EL (cell line): ENCODE data around the gene LDLRAD4.
"Not testable (repeated sequence)": the region's sequence is repeated elsewhere in the genome, so short reads cannot be mapped to it uniquely, and the experiment has no call there.

Experiments
- DNase-seq: peaks from one replicate; pipeline ENCODE4 v3.0.0-alpha.2; 2016

The LDLRAD4 gene

DNA sequence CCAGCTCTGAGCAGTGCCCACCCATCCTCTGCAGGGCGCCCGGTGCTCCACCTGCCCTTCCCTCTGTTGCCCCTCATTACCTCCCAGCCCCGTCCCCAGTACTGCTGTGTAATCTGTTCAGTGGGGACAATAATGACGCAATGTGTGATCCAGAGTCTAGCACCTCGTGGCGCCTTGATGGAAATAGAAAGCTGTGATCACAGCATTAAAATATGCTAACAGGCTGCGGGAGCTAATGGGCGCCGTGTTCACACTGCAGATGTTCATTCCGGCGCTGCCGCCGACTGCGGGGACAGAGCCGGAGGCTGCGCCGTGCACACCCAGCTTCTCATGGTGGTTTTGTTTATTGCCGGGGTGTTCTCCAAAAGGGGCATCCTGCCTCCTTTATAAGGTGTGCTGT is 235.2 kb downstream of the LDLRAD4 start:
- DNase-seq, result no peak

DNA sequence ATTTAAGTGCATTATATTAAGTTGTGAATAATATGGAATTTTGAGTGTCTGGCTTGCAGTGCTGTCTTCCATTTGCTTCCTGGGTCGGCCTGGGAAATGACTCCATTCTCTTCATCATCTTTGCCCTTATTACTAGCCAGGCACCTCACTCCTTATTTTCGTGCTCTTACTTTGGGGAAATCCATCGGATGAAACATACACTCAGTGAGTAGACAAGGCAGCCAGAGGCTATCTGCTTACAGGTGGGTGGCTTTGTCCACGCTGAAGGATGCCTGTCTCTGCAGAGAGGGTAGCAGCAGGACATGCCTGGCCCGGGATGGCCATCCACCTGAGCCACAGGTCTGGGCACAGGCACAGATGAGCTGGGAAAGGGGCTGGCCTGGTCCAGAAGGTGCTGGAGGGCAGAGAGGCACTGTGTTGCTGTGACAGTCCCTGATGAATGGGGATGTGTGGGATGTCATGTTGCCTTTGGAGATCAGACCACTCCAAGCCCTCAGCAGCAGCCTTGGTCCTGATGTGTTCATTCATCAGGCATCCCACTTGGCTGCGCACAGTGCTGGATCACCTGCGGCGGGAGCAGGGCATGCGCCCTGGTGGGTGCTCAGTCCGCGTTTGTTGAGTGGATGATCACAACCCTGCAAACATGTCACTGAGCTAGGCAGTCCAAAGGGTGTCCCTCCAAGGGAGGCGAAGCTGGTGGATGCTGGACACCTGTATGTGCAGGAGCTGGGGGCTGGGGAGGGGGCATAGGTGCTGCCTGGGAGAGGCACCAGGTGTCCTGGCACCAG is 236.0 kb downstream of the LDLRAD4 start:
- no peak for DNase-seq

DNA sequence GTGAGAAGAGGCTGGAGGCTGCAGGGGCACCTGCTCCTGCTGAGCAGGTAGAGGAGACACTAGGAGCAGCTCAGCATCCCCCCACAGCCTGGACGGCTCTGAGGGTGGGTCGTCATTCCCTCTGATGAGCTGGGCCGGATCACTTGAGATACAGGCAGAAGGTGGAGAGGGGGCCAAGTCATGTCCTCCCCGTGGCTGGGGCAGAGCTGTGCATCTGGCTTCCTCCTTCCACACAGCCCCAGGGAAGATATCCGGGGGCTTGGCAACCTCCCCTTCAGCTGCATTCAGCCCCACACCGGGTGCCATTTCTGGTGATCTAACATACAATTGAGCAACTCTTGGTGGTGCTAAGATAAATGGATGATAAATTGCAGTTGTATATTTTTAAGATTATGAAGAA is 236.9 kb downstream of the LDLRAD4 start:
- no peak for DNase-seq

DNA sequence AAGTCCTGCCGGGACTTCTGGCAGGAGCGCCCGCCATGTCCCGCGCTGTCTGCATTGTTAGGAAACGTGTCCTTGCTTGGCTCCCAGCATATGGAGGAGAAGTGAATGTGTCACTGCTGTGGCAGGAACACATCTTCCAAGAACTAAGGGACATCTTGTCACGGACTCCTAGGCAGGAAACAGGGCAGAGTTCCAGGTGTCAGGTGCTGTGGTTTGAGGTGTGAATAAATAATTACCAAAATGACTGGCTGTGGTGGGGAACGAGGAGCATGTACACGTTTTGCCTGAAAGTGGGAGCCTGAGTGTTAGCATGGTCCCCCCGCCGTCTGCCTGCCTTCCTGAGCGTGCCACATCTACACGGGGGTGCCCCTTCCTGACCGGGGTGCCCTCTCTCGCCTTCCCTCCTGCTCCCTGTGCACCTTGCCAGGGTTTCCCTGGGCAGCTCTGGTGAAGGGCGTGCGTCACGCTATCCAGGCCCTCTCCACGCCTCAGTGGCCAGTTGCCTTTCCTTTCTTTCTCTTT is 237.5 kb downstream of the LDLRAD4 start:
- DNase-seq, result no peak

DNA sequence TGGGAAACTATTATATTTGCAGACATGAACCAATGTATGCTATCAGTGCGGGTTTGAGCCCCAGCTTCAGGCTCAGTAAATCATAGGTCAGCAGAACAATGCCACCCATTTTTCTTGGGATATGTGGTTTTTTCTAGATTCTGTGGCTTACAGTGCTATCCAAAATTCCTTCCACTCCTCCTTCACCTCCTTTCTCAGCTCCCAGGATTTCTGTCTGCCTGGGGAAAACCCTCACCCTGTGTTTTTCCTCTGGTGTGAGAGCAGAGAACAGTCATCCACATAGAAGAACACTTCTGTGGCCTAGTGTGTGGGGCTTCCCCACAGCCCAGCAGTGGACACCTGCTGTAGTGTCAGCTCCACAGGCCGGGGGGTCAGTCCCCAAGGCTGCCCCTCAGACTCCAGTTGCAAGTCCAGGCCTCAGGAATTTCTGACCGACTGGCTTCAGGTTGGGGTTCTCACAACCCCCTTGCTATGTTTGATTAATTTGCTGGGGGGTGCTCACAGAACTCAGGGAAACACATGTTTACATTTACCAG is 238.2 kb downstream of the LDLRAD4 start:
- DNase-seq, result no peak

DNA sequence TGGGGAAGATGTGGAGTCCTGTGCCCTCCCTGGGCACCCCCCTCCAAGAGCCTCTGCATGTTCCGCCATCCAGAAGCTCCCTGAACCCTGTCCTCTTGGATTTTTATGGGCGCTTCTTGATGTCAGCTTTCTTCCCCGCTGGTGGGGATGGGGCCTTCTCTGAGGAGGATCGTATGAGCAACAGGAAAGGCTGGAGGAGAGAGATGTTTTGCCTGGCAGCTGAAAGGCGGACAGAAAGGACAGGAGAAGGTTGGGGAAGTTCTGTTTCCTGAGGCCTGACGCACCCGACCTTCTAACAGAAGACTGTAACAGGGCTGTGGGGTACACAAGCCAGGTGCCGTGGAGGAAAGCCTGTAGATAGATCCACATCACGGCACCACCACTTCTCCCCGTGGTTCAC is 238.8 kb downstream of the LDLRAD4 start:
- no peak for DNase-seq

DNA sequence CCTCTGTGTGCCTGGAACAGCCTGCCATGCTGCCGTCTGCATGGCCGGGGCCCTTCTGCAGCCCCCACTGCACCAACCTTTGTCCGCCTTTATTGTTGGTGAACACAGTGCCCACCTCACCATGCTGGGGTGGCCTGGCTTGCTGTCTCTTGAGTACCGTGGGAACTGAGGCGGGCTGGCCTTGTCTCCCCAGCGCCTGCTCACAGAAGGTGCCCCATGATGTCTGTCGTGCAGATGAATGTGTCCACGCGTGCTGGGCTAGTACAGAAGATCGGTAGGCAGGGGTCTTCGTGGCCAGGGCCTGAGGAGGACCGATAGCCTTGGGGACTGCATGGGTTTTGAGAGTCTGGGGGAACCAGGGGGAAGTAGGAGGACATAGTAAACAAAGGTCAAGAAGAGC is 242.4 kb downstream of the LDLRAD4 start:
- DNase-seq, result no peak

DNA sequence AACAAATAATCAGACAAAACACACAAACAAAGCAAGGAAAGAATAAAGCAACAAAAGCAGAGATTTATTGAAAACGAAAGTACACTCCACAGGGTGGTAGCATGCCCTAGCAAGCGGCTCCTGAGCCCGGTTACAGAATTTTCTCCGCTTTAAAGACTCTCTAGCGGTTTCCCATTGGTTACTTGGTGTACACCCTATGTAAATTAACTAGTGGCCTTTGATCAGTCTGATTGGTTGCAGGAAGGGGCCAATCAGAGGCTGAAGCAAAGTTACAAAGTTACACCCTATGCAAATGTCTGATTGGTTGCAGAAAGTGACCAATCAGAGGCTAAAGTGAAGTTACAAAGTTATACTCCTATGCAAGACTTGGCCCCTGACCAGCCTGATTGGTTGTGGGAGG is 242.9 kb downstream of the LDLRAD4 start:
- DNase-seq, result no peak

DNA sequence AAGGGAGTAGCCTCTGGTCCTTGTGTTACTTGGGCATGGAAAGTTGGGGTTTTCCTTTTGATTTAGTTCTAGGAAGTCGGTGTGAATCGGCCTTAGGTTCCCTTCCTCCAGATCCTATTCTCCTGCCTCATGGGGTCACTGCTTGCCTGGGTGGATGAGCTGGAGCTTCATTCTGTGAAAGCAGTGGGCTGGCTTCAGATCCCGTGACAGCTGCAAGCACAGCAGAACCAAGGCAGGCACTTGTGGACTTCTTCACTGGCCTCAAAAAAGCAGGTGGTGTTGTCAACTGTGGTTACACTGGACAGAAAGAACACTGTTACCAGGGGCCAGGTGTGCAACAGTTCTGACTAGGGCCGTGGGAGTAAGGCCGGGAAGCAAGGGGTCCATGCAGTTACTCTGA is 243.4 kb downstream of the LDLRAD4 start:
- no peak for DNase-seq

DNA sequence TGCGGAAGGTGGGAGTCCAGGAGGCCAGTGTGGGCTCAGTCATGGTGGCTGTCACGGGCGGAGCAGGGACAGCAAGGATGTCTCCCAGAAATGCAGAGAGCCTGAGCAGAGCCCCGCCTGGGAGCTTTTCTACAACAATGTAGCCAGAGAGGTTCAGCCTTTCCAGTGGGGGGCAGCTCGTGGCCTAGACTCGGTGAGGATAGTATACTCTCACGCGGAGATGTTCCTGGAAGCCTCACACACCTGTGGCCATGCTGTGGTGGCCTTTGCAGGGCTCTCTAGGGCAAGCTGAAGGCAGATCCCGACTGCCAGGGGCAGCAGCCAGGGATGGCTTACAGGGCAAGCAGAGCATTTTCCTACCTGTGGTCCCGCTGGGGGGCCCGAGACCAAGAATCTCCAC is 244.1 kb downstream of the LDLRAD4 start:
- DNase-seq, result no peak

DNA sequence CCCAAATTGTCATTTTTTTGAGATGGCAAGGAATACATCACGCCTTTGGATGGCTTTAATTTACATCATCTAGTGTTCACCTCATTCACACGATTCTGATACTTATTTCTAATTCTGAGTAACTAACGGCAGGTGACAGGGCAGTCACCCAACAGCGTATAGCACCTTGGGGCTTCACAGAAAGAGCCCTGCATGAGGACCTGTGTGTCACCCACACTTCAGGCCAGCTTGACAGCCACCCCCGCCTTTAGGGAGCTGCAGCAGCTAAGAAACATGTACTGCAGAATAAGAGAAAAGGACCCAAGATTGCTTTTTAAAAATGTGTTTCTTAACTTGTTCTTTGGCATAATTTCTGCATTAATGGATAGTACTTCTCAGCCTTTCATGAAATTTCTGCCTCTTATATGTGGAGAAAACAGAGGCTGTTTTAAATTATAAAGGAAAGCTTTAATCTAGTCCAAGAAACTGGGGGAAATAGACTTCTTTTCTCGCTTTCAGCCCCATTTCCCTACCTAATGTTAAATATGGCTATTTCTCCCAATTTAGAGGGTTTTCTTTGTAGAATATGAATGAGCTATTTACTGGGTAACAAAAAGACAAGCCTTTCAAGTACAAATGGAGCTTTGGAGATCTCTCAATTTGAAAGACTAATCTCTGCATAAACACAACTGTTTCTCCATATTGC is 245.1 kb downstream of the LDLRAD4 start:
- DNase-seq, result no peak

DNA sequence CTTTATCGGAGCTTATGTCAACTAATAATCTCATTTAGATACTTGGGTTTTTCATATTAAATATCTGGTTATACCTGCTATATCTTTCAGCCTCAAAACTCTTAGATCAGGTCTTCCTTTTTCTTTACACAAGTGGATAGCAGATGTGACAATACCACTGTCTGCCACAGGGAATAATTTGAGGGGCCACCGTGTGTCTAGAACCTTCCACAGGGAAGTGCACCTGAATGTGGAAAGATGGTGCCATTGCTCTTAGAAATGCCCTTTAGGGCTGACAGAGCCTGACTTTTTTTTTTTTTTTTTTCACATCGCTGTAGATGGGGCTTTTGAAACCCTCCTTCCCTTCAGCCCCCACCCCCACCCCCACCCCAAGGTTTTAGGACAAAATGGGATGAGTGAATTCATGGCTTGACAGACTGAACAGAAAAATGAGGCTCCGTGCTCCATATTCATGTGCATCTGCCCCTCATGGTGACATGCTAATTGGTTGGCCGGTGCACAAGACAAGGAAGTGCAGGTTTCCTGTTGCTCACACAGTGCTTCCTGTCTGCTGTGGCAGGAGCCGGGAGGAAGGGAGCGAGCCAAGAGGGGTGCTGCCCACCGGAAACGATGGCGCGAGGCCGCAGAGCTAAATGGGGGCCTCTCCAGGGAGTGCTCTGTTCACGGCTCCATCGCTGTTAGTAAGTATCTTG is 246.0 kb downstream of the LDLRAD4 start:
- no peak for DNase-seq

DNA sequence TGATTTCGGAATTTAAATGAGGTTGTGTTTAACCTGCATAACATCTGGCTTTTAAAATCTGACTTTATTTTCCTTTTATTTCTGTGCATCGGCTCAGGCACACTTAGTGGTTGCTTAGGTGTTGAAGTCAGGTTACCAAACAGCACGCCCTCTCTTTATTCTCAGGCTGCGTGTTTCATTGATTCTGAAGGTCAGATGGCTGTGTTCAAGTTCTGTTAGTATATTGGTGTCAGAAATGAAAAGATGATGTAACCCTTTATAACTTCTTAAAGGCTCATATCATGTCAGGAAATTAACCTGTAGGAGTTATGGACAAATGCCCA is 246.5 kb downstream of the LDLRAD4 start:
- DNase-seq, result no peak

DNA sequence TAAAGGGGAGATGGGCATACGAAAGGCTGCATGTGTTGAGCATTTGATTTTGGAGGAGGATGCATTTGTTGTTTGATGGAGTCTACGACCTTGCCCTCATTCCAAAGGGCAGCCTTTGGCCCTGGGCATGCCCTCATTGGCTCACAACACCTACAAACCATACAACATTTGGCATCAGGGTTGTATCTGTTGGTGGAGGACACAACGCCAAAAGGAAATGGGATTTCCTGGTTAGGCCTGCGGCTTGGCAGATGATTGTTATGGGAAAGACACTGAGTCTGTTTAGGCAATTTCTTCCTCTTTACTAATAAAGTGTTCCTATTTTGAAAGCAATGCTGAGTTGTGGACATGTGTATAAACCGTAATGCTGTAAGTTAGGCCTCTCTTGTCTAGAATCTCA is 246.9 kb downstream of the LDLRAD4 start:
- DNase-seq, result no peak

DNA sequence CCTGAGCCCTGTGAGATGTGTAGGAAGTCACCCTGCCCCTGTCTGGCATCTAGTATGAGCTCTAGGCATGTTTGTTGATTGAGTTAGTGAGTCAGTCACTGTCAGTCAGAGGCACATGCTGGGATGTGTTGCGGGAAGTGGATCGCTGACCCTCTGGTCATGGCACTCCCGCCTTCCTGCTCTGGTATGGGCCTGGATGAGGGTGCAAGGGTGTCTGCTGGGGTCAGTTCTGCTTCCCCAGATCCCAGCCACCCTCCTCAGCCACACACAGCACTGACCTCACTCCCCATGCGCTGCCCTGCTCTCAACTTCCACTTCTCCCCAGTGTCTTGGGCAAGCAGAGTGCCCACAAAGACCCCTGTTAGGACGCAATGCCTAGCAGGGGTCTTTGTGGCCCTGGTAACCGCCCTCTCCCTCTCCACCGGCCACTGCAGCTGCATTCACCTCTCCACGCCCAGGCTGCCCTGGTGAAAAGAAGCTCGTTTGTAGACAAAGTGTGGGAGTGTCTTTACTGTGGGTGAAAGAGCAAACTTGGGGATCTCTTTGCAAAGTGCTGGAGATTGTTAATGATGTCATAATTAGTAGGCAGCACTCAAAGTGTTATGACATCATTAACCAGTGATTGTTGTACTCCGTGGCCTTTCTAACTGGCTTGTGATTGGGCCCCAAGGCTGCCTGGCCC is 252.1 kb downstream of the LDLRAD4 start:
- DNase-seq, result no peak

DNA sequence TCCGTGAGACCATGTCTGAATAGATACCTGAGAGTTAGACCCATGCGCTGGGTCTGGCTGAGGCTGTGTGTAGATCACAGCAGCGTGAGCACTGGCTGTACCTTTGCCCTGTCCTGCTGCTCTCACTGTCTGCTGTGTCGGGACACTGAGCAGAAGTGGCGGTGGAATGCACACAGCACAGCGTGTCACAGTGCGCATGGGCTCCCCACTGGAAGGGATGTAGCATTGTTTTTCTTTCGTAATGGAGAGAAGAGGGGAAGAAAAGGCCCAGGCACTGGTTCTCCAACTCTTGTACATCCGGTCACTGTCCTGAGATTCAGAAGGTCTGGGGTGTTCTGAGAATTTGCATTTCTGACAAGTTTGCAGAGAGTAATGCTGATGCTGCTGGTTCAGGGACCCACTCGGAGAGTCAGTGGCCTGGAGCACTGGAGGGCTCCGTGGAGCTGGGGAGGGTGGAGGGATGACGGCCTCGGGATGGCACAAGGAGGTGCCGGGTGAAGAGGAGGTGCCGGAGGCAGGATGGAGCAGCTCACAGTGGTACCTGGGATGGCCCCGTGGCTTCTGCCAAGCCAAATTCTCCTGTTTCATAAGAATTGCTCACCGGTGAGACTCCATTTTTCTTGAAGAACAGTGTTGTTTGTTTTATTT is 252.8 kb downstream of the LDLRAD4 start:
- no peak for DNase-seq

DNA sequence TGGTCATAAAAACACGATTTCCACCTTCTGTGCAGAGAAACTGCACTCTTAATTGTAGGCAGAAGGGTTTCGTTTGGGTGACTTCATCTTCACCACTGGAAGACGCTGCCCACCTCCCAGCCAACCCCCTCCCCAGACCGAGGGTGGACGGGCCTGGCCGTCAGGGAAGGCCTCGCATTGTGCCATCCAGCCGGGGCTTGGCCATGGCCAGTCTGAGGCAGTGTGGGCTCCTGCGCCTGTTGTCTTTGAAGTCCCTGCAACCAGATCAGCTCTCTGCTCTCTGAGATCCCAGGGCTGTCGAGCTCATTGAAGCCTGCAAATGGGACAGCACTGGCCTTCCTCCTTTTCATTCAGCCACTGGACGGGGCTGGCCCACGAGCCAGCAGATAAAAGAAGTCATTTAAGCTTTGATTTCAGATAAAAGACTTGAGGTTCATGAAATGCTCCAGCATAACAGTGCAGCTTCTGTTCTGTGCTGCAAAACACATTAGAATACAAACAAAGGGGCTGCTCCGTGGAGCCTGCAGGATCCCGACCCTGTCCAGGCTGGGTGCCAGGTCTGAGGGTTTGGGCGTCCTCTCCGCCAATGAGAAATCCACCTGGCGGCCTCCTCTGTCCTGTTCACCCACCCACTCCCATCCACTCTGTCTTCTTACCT is 253.5 kb downstream of the LDLRAD4 start:
- no peak for DNase-seq

DNA sequence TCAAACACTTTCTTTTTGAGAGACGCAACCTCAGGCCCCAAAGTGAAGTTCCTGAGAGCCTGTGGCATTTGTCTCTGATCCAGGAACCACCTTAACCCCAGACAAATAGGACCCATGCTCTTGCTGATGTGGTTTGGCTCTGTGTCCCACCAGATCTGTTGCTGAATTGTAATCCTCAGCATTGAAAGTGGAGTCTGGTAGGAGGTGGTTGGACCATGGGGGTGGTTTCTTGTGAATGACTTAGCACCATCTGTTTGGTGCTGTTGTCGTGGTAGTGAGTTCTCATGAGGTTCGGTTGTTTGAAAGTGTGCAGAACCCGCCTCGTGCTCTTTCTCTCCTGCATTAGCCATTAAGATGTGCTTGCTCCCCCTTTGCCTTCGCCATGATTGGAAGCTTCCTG is 255.2 kb downstream of the LDLRAD4 start:
- DNase-seq, result no peak

DNA sequence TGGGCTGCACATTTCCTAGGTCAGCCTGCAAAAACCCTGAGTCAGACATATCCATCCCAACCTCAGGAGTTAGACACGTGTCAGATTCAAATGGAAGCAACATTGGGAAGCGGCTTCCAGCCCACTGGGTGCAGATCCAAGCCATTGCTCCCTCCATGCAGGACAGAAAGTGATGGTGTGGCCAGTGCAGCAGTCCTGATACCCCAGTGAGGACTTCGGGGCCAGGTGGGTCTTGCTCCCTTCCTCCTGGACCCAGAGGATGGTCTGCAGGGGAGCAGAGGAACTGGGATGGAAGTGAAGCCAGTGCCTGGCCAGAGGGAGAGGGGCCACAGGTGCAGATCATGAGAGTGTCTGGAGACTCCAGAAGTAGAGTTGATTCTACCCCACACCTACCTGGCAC is 255.8 kb downstream of the LDLRAD4 start:
- DNase-seq, result no peak

DNA sequence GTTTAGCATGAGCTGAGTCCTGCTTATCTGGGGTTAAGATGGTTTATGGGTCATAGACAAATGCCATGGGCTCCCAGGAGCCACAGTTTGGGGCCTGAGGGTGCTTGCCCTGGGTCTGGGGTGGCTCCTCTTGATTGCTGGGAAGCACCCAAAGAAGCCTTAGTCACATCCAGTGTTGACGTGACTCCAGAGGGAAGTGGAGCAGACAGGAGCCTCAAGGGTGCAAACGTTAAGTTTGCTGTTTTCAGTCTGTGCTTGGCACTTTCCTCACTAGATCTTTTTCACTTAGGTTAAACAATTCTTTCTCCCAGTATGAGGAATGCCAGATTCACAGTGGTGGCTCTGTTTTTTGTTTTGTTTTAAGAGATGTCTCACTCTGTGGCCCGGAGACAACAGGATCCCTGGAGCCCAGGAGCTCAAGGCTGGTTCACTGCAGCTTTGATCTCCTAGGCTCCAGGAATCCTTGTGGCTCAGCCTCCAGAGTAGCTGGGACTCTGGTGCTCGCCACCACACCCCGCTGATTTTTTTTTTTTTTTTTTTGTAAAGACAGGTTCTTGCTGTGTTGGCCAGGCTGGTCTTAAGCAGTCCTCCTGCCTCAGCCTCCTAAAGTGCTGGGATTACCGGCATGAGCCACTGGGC is 256.5 kb downstream of the LDLRAD4 start:
- no peak for DNase-seq

DNA sequence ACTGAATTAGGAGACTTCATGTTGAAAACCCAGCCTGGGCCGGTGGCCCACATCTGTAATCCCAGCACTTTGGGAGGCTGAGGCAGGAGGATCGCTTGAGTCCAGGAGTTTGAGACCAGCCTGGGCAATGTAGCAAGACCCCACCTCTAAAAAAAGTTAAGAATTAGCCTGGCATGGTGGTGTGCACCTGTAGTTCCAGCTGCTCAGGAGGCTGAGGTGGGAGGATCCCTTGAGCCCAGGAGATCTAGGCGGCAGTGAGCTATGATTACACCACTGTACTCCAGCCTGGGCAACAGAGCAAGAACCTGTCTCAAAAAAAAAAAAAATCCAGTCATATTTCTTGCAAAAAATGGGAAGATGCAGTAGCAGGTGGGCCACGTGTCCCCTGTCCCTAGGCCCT is 257.8 kb downstream of the LDLRAD4 start:
- DNase-seq, result not testable (repeated sequence)
